GM12878 (cell line): ENCODE measurements around the gene CCDC34. TPM values are rescaled to one million over a fixed set of nuclear protein-coding genes. Genes with fewer than 3 reads are reported as not detected.

Source experiments
- ATAC-seq: fragments of 200-7000 bp; cut with Tn5 transposase; 3 replicates; pipeline ENCODE4 v1.9.1; 2020; ENCODE audit warnings: mild to moderate bottlenecking, moderate library complexity
- BruUV-seq: library from RNA; stranded (reverse); fragments of 400-500 nt; replicated peaks from 2 replicates; lab custom pipeline; 2021; lab: Mats Ljungman, UMichigan
- CTCF ChIA-PET: fragments of 300-600 bp; sonication (Branson Sonifier 250); formaldehyde crosslinking; extraction: SDS; loops from one replicate; lab custom pipeline; 2021; ENCODE audit warnings: inconsistent platforms; lab: Yijun Ruan, JAX
- POLR2A ChIA-PET: fragments of 350-600 bp; formaldehyde crosslinking; extraction: SDS; loops from one replicate; lab custom pipeline; 2021; ENCODE audit warnings: inconsistent platforms; lab: Charles Lee
- RAD21 ChIA-PET: fragments of 300-600 bp; sonication (Branson Sonifier 250); formaldehyde crosslinking; loops from one replicate; lab custom pipeline; 2023; ENCODE audit warnings: antibody characterized with exemption; ENCODE audit not compliant: unreplicated experiment; lab: Charles Lee
- SMC1A ChIA-PET: fragments of 300-600 bp; sonication (Branson Sonifier 250); formaldehyde crosslinking; loops from one replicate; lab custom pipeline; 2023; ENCODE audit not compliant: unreplicated experiment, uncharacterized antibody; lab: Charles Lee
- DNase-seq: peaks from one replicate; pipeline ENCODE4 v3.0.0-alpha.2; 2011; ENCODE audit warnings: low read depth, low spot score
- FAIRE-seq: peaks from 3 replicates; lab custom pipeline; 2011; peaks lifted over from hg19 to GRCh38; lab: Jason Lieb, UNC
- H2AFZ ChIP-seq: 2 replicates; pipeline ENCODE4 v1.6.0; 2011; ENCODE audit warnings: low read depth, low read length, control low read depth; ENCODE audit not compliant: control insufficient read depth
- H3K27ac ChIP-seq: 2 replicates; pipeline ENCODE4 v1.5.1; 2011; ENCODE audit warnings: control low read depth; ENCODE audit not compliant: control insufficient read depth, insufficient read depth
- H3K27me3 ChIP-seq, 2 experiments: replicated peaks in 1 of 2; 2 replicates each; pipeline versions ENCODE4 v1.6.0 to v1.6.1; 2011; ENCODE audit warnings: low read length in 1 of 2; ENCODE audit not compliant: control insufficient read depth in 2 of 2, insufficient read depth in 2 of 2
- H3K36me3 ChIP-seq, 2 experiments: 2 replicates each; pipeline ENCODE4 v1.5.1; 2011; ENCODE audit warnings: low read length in 1 of 2; ENCODE audit not compliant: control insufficient read depth in 2 of 2, insufficient read depth in 2 of 2
- H3K4me1 ChIP-seq: 2 replicates; pipeline ENCODE4 v1.6.1; 2011; ENCODE audit warnings: mild to moderate bottlenecking, low read length, moderate library complexity, mixed read lengths; ENCODE audit not compliant: control insufficient read depth, insufficient read depth
- H3K4me2 ChIP-seq: 2 replicates; pipeline ENCODE4 v1.6.0; 2011; ENCODE audit warnings: control low read depth; ENCODE audit not compliant: control insufficient read depth, insufficient read depth
- H3K4me3 ChIP-seq: fragments of 200-600 bp; sonication (generic); 2 replicates; pipeline ENCODE4 v1.5.1; 2016
- H3K79me2 ChIP-seq: 2 replicates; pipeline ENCODE4 v1.6.0; 2011; ENCODE audit warnings: low read length; ENCODE audit not compliant: control insufficient read depth, insufficient read depth
- H3K9ac ChIP-seq: 2 replicates; pipeline ENCODE4 v1.8.0; 2011; ENCODE audit warnings: low read length, control low read depth, mixed read lengths; ENCODE audit not compliant: control insufficient read depth, insufficient read depth
- H3K9me3 ChIP-seq: replicated peaks from 3 replicates; pipeline ENCODE4 v1.5.1; 2011; ENCODE audit warnings: mild to moderate bottlenecking, low read length; ENCODE audit not compliant: control insufficient read depth, insufficient read depth
- H4K20me1 ChIP-seq: 2 replicates; pipeline ENCODE4 v1.6.0; 2011; ENCODE audit not compliant: control insufficient read depth, insufficient read depth
- POLR2AphosphoS5 ChIP-seq: IDR thresholded peaks from 2 replicates; pipeline ENCODE4 v1.6.1; 2011; ENCODE audit warnings: mild to moderate bottlenecking, low read length, inconsistent platforms
- SP1 ChIP-seq: IDR thresholded peaks from one replicate; pipeline ENCODE4 v1.6.1; 2011; ENCODE audit warnings: low read depth, low read length
- ZNF592 ChIP-seq: fragments of 450-650 bp; IDR thresholded peaks from 2 replicates; pipeline ENCODE4 v1.6.1; 2017; ENCODE audit warnings: mild to moderate bottlenecking, moderate library complexity
- WGBS: methylation state at CpG from one replicate; pipeline ENCODE4 v1.1.6; 2016; ENCODE audit warnings: low lambda C conversion rate; ENCODE audit not compliant: insufficient replicate concordance, insufficient coverage; ENCODE audit errors: missing lambda C conversion rate; 5-methylcytosine and 5-hydroxymethylcytosine counted together
- in situ Hi-C: fragments of 300-500 bp; cut with MboI; formaldehyde crosslinking; loops from 9 replicates; pipeline ENCODE4 v1.14.3; 2018; ENCODE audit warnings: mixed read lengths
- intact Hi-C: fragments of 100-400 bp; cut with micrococcal nuclease; formaldehyde crosslinking; loops from one replicate; pipeline ENCODE4 v1.14.2; 2022; ENCODE audit not compliant: unreplicated experiment
- polyA plus RNA-seq, 11 experiments: library from polyadenylated mRNA; depleted of rRNA in 4 of 11; unstranded in 6 of 11; stranded (reverse) in 5 of 11; fragments of >200 nt; fragmentation: Nextera tagmentation in 4 of 11; fragmentation: Illumina TruSeq in 1 of 11; extraction: Ambion mirVana in 4 of 11; extraction: Trizol in 1 of 11; gene quantifications; 1 replicate in 1 of 11; 2 replicates in 10 of 11; pipeline versions ENCODE4 v1.2.1 to v1.2.3, GENCODE V29; 2011 to 2016; ENCODE audit warnings: inconsistent platforms in 2 of 11, missing spikeins in 2 of 11, low read depth in 1 of 11
- total RNA-seq, 4 experiments: library from RNA; depleted of rRNA in 3 of 4; stranded (reverse); fragments of >200 nt in 3 of 4; fragmentation: Illumina TruSeq in 1 of 4; extraction: Trizol in 1 of 4; gene quantifications; 2 replicates each; pipeline versions ENCODE4 v1.2.1 to v1.2.3, GENCODE V29; 2013 to 2021

CCDC34 gene
- total and polyA plus RNA-seq, 10 of the 15 experiments (the other 5 are each of a cell fraction or from before 2014, with no cell fraction given) = 6.2 to 39.1 (median 14.6) TPM

DNA sequence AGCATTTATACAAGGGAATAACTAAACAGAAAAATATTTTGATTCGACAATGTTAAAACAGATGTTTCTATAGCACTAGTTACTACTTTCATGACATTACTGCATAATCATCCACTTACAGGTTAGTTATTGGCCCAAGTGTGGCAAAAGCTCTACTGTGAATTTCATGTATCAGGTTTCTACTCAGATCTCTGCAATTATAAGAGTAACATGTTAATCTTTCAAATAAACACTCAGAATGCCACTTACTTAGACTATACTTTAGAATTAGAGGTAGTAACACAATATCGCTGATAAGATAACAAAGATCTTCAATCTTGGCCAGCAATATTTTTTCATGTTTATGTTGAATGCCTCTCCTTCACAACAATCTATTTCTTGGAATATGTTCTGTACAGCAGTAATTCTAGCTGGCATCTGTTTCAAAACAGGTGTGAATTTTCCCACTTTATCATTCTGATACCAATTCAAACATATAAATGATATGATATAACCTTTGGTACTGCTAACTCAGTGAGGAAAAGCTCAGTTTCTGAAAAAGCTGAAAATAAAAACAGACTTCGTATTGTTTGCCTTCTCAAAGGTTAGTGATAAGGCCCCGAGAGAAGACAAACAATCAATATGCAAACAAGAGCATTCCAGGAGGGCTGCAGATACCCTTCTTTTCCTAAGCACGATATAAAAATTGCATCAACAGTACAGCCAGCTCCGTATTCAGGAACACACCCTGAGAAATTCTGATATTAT, 11.0 kb upstream of the CCDC34 start (continued):
- no peak for TF ChIP-seq POLR2AphosphoS5
- TF ChIP-seq, all 136 proteins: peak for 0

DNA sequence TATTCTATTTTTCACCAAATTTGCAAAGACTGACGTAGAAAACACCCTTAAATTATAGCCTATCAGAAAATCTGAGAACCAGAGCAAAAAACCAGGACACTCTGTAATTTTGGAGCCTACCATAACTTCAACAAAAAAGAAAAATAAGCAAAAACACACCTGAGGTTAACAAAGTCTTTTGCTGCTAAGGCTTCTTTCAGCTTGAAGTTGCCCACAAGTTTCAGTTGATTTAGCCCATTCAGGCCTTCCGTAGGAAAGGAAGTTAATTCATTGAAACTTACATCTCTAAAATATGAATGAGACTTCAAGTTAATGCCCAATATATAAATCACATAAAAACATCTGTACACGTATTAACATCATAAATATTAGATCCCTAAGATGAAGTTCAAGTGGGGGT, 10.4 kb upstream of the CCDC34 start:
- H3K79me2 ChIP-seq = no peaks in the 10 kb centered on the region
- no peaks in the 10 kb centered on the region for H3K4me1 ChIP-seq
- no peak overlapping the region for H3K4me3 ChIP-seq
- TF ChIP-seq ZNF592 (no peak), SP1 (no peak)
- no TSS peak for BruUV-seq
- H3K4me2 ChIP-seq = no peak overlapping the region
- H3K36me3 ChIP-seq = no peaks in the 10 kb centered on the region
- ChIA-PET CTCF (no interaction called here), POLR2A (no interaction called here), RAD21 (no interaction called here), SMC1A (interaction anchor here (0.7 to 1.0 kb wide), 2 partner anchors 11 to 92 kb away, joined by 3 to 4 read pairs; no protein-coding TSS in a partner anchor)
- H2AFZ ChIP-seq = no peak overlapping the region
- ATAC-seq = no peak
- WGBS = 27% methylated on average over 3 of the region's 3 CpGs
- no peak overlapping the region for H3K9ac ChIP-seq
- intact Hi-C loops (no loop called here), in situ Hi-C loops (no loop called here)
- no peaks in the 10 kb centered on the region for H3K27me3 ChIP-seq
- no peak for FAIRE-seq
- no peak for DNase-seq
- no peaks in the 10 kb centered on the region for H4K20me1 ChIP-seq
- H3K9me3 ChIP-seq = no peaks in the 10 kb centered on the region
- no peak overlapping the region for H3K27ac ChIP-seq
